ENCODE results near the gene ARHGEF17. TPM values are rescaled to one million over a fixed set of nuclear protein-coding genes. Genes with fewer than 3 reads are reported as not detected.
"Not testable (repeated sequence)": the region's sequence is repeated elsewhere in the genome, so short reads cannot be mapped to it uniquely, and the experiment has no call there.

The ARHGEF17 gene
- polyA plus RNA-seq, 10 donors, result 36.6 to 51.6 (median 43.7) TPM

- DNase-seq, result not testable (repeated sequence)
Observed at GRCh38 chr11:73271478-73271865, 36.6 kb upstream of the ARHGEF17 start.

- DNase-seq, result no peak
Observed at GRCh38 chr11:73271936-73272679, 36.0 kb upstream of the ARHGEF17 start, which contains the start of gene P2RY6. Gene P2RY6, plus strand, starts transcription at chr11:73272338. Its CDS starts 24,181 bp downstream, at chr11:73296519.

GRCh38 chr11:73272680-73273038 is 35.4 kb upstream of the ARHGEF17 start:
- DNase-seq, result no peak

- no peak for DNase-seq
Observed at GRCh38 chr11:73273222-73273895, 34.7 kb upstream of the ARHGEF17 start.

- DNase-seq, result not testable (repeated sequence)
Observed at GRCh38 chr11:73274191-73274590, 33.9 kb upstream of the ARHGEF17 start.

GRCh38 chr11:73274722-73275380 is 33.2 kb upstream of the ARHGEF17 start:
- DNase-seq, result no peak

GRCh38 chr11:73275381-73275750 is 32.7 kb upstream of the ARHGEF17 start:
- DNase-seq, result no peak

- no peak for DNase-seq
Observed at GRCh38 chr11:73277467-73277866, 30.6 kb upstream of the ARHGEF17 start.

- DNase-seq, result peak in 1 of 3 donors; percentile 46
Observed at GRCh38 chr11:73280626-73281025, 27.4 kb upstream of the ARHGEF17 start.

- no peak for DNase-seq
Observed at GRCh38 chr11:73281201-73281741, 26.8 kb upstream of the ARHGEF17 start.

GRCh38 chr11:73281796-73282660 is 26.0 kb upstream of the ARHGEF17 start:
- DNase-seq, result no peak

- DNase-seq, result no peak
Observed at GRCh38 chr11:73283276-73284000, 24.6 kb upstream of the ARHGEF17 start.

- DNase-seq, result no peak
Observed at GRCh38 chr11:73284106-73284505, 24.0 kb upstream of the ARHGEF17 start.

GRCh38 chr11:73285721-73286120 is 22.4 kb upstream of the ARHGEF17 start:
- no peak for DNase-seq

GRCh38 chr11:73286240-73286810 is 21.8 kb upstream of the ARHGEF17 start:
- no peak for DNase-seq

- no peak for DNase-seq
Observed at GRCh38 chr11:73287400-73288101, 20.5 kb upstream of the ARHGEF17 start.

GRCh38 chr11:73288192-73288872 is 19.7 kb upstream of the ARHGEF17 start:
- DNase-seq, result no peak

- peak; percentile 69 to 86 (median 76) for DNase-seq
Observed at GRCh38 chr11:73288873-73289707, 19.0 kb upstream of the ARHGEF17 start.
